ENCODE data around the gene CCDC3.

DNA sequence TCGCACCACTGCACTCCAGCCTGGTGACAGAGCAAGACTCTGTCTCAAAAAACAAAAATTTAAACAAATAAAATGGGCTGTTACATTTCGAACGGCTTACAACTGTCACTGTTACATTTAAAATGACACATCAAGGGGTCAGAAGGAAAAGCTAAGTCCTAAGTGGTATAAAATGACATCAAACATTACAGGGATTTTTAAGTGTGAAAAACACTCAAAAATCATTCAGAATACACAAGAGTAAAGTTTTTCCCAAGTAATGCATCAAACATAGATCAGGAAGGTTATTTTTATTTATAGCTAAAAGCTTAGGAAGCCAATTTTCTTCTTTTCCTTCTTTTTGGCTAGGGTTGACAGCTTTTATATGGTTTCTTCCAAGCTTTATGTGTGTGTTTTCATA is 39.0 kb downstream of the CCDC3 start:
- TF ChIP-seq POLR2A (IDR thresholded peaks at IDR 0.05; ENCODE audit: low read depth, low read length) (no peak), TAF1 (IDR thresholded peaks at IDR 0.05; ENCODE audit: borderline replicate concordance, low read depth, low read length) (no peak)

Data from GM12892 (cell line).